Neural cell (in vitro differentiated cells): ENCODE data around the gene AMIGO2. TPM values are rescaled to one million over a fixed set of nuclear protein-coding genes. Genes with fewer than 3 reads are reported as not detected.
A peak's percentile ranks its signal among the peaks of the same experiment; 100 is the strongest.

Experiments used
- H2AFZ ChIP-seq: fragments of 200-600, 300-800 bp; sonication (generic), shearing (Covaris generic); 2 replicates; pipeline ENCODE4 v1.6.0; 2014; ENCODE audit warnings: low read depth, mild to moderate bottlenecking, antibody characterized with exemption, low read length, moderate library complexity
- H3F3A ChIP-seq: fragments of 200-600 bp; shearing (Covaris generic); 2 replicates; pipeline ENCODE4 v1.6.1; 2016; ENCODE audit warnings: mild to moderate bottlenecking, moderate library complexity, mixed read lengths, antibody characterized with exemption, low read length; ENCODE audit not compliant: insufficient read depth, poor library complexity, severe bottlenecking
- H3K27ac ChIP-seq: fragments of 200-600, 300-800 bp; sonication (generic), shearing (Covaris generic); 2 replicates; pipeline ENCODE4 v1.5.1; 2014; ENCODE audit warnings: mild to moderate bottlenecking, low read length, moderate library complexity
- H3K27me3 ChIP-seq: fragments of 300-800, 200-600 bp; sonication (generic), shearing (Covaris generic); 2 replicates; pipeline ENCODE4 v1.6.0; 2014; ENCODE audit warnings: mild to moderate bottlenecking, low read depth, low read length, moderate library complexity; ENCODE audit not compliant: insufficient read depth
- H3K36me3 ChIP-seq: fragments of 300-800, 200-600 bp; sonication (generic), shearing (Covaris generic); 2 replicates; pipeline ENCODE4 v1.5.1; 2014; ENCODE audit warnings: mild to moderate bottlenecking, antibody characterized with exemption, low read length, moderate library complexity; ENCODE audit not compliant: insufficient read depth
- H3K4me2 ChIP-seq: fragments of 300-800, 200-600 bp; sonication (generic), shearing (Covaris generic); 2 replicates; pipeline ENCODE4 v1.6.0; 2014; ENCODE audit warnings: mild to moderate bottlenecking, low read length
- H3K4me3 ChIP-seq: fragments of 300-800, 200-600 bp; sonication (generic), shearing (Covaris generic); 2 replicates; pipeline ENCODE4 v1.5.1; 2014; ENCODE audit warnings: mild to moderate bottlenecking, low read length, moderate library complexity
- H3K79me2 ChIP-seq: fragments of 200-600 bp; shearing (Covaris generic); replicated peaks from 2 replicates; pipeline ENCODE4 v1.6.0; 2014; ENCODE audit warnings: mild to moderate bottlenecking, low read length, moderate library complexity; ENCODE audit not compliant: insufficient read depth
- H3K9ac ChIP-seq: fragments of 300-800, 200-600 bp; sonication (generic), shearing (Covaris generic); 2 replicates; pipeline ENCODE4 v1.6.1; 2016; ENCODE audit warnings: mild to moderate bottlenecking, low read length, mixed read lengths
- H3K9me2 ChIP-seq: fragments of 200-600 bp; shearing (Covaris generic); 2 replicates; pipeline ENCODE4 v1.6.1; 2016; ENCODE audit warnings: mild to moderate bottlenecking, low read length, mixed read lengths; ENCODE audit not compliant: insufficient read depth
- H3K9me3 ChIP-seq: fragments of 200-600, 300-800 bp; sonication (generic), shearing (Covaris generic); 2 replicates; pipeline ENCODE4 v1.6.1; 2016; ENCODE audit warnings: mild to moderate bottlenecking, mixed run types, low read length, moderate library complexity, mixed read lengths
- H4K20me1 ChIP-seq: fragments of 200-600 bp; shearing (Covaris generic); 2 replicates; pipeline ENCODE4 v1.6.1; 2016; ENCODE audit warnings: mild to moderate bottlenecking, mixed run types; ENCODE audit not compliant: insufficient read depth
- CTCF ChIP-seq: fragments of 450-650 bp; IDR thresholded peaks from 2 replicates; pipeline ENCODE4 v1.5.1; 2014; ENCODE audit warnings: antibody characterized with exemption, mild to moderate bottlenecking, moderate library complexity; ENCODE audit not compliant: poor library complexity, severe bottlenecking
- EP300 ChIP-seq: fragments of 450-650 bp; conservative IDR thresholded peaks from 2 replicates; pipeline ENCODE4 v1.6.1; 2014; ENCODE audit warnings: antibody characterized with exemption, mild to moderate bottlenecking, moderate library complexity; ENCODE audit not compliant: poor library complexity, severe bottlenecking
- MXI1 ChIP-seq: fragments of 450-650 bp; conservative IDR thresholded peaks from 2 replicates; pipeline ENCODE4 v1.6.1; 2014; ENCODE audit warnings: antibody characterized with exemption, mild to moderate bottlenecking; ENCODE audit not compliant: poor library complexity, severe bottlenecking
- POLR2AphosphoS5 ChIP-seq: IDR thresholded peaks from 2 replicates; pipeline ENCODE4 v1.6.1; 2012
- RAD21 ChIP-seq: fragments of 450-650 bp; conservative IDR thresholded peaks from 2 replicates; pipeline ENCODE4 v1.6.1; 2014; ENCODE audit warnings: antibody characterized with exemption, mild to moderate bottlenecking, moderate library complexity
- SMC3 ChIP-seq: fragments of 450-650 bp; conservative IDR thresholded peaks from 2 replicates; pipeline ENCODE4 v1.6.1; 2014; ENCODE audit warnings: antibody characterized with exemption, mild to moderate bottlenecking, moderate library complexity; ENCODE audit not compliant: poor library complexity
- TAF1 ChIP-seq: IDR thresholded peaks from 2 replicates; pipeline ENCODE4 v1.6.1; 2012; ENCODE audit warnings: low read depth
- polyA plus RNA-seq: library from polyadenylated mRNA; depleted of rRNA; stranded (reverse); fragments of >200 nt; gene quantifications from 2 replicates; pipeline ENCODE4 v1.2.3, GENCODE V29; 2014
- TF ChIP-seq, protein P1 (sequence below): IDR thresholded peaks from 2 replicates; pipeline ENCODE4 v1.6.1; 2012; ENCODE audit warnings: borderline replicate concordance

The AMIGO2 gene
- polyA plus RNA-seq, 1 donor from 2014 or later: 3.1 TPM

- no peak overlapping the region for H3K4me3 ChIP-seq
- H3K9ac ChIP-seq: no peak overlapping the region
- no peaks in the 10 kb centered on the region for H3K9me2 ChIP-seq
- no peak overlapping the region for H3K27ac ChIP-seq
- no peaks in the 10 kb centered on the region for H3K9me3 ChIP-seq
- H2AFZ ChIP-seq: no peak overlapping the region
- no peak for TF ChIP-seq TAF1
- TF ChIP-seq RAD21: no peak
- no peak for TF ChIP-seq SMC3
- no peak for TF ChIP-seq EP300
- TF ChIP-seq CTCF: no peak
- TF ChIP-seq MXI1: no peak
- TF ChIP-seq, protein P1, sequence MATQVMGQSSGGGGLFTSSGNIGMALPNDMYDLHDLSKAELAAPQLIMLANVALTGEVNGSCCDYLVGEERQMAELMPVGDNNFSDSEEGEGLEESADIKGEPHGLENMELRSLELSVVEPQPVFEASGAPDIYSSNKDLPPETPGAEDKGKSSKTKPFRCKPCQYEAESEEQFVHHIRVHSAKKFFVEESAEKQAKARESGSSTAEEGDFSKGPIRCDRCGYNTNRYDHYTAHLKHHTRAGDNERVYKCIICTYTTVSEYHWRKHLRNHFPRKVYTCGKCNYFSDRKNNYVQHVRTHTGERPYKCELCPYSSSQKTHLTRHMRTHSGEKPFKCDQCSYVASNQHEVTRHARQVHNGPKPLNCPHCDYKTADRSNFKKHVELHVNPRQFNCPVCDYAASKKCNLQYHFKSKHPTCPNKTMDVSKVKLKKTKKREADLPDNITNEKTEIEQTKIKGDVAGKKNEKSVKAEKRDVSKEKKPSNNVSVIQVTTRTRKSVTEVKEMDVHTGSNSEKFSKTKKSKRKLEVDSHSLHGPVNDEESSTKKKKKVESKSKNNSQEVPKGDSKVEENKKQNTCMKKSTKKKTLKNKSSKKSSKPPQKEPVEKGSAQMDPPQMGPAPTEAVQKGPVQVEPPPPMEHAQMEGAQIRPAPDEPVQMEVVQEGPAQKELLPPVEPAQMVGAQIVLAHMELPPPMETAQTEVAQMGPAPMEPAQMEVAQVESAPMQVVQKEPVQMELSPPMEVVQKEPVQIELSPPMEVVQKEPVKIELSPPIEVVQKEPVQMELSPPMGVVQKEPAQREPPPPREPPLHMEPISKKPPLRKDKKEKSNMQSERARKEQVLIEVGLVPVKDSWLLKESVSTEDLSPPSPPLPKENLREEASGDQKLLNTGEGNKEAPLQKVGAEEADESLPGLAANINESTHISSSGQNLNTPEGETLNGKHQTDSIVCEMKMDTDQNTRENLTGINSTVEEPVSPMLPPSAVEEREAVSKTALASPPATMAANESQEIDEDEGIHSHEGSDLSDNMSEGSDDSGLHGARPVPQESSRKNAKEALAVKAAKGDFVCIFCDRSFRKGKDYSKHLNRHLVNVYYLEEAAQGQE: no peak
- H3K4me2 ChIP-seq: no peak overlapping the region
- no peaks in the 10 kb centered on the region for H4K20me1 ChIP-seq
- no peaks in the 10 kb centered on the region for H3K27me3 ChIP-seq
- H3K36me3 ChIP-seq: no peaks in the 10 kb centered on the region
- no peaks in the 10 kb centered on the region for H3K79me2 ChIP-seq
- no peaks in the 10 kb centered on the region for H3F3A ChIP-seq
Measured at GRCh38 chr12:47068539-47068938, 11.2 kb downstream of the AMIGO2 start.

DNA sequence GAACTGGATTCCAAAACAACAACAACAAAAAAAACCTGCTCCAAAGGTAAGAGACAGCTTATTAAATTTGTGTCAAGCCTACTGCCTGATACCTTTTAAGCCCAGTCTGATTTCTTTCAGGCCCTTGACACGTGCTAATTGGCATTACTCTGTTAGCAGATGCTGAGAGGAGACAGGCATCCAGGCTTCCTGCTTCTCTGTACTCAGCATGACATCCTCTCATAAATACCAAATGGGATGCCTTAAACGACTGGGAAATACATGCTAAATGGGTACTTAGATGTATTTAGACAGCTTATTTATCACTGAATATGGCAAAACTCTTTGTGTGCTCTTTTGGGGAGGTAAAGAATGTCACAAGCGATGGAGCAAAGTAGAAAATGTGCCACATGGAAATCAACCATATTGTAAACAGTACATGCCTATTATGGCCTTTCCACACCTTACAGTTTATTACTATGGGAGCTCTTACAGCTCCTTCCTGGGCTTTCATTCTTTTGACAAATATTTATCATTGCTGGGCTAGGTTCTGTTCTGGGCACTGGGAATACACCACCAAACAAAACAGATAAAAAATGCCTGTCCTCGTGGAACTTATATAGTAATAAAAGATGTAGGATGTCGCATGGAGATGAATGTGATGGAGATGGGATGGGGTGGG lies 11.9 kb downstream of the AMIGO2 start:
- H3K27ac ChIP-seq: no peak overlapping the region
- H4K20me1 ChIP-seq: no peaks in the 10 kb centered on the region
- no peaks in the 10 kb centered on the region for H3K27me3 ChIP-seq
- H3K36me3 ChIP-seq: no peaks in the 10 kb centered on the region
- peak overlapping the region; percentile 3 for H3K4me3 ChIP-seq
- no peaks in the 10 kb centered on the region for H3F3A ChIP-seq
- H3K9me2 ChIP-seq: no peaks in the 10 kb centered on the region
- no peak overlapping the region for H3K4me2 ChIP-seq
- H2AFZ ChIP-seq: no peak overlapping the region
- no peaks in the 10 kb centered on the region for H3K79me2 ChIP-seq
- TF ChIP-seq, protein P1: peak; percentile 75
- TF ChIP-seq MXI1 (peak; percentile 41), RAD21 (no peak), EP300 (peak; percentile 80), POLR2AphosphoS5 (peak; percentile 63), CTCF (no peak)
- H3K9ac ChIP-seq: no peak overlapping the region
- no peaks in the 10 kb centered on the region for H3K9me3 ChIP-seq
